Heart left ventricle (tissue), 16 donors: Measurements from ENCODE around the gene KRTAP4-11. TPM values are rescaled to one million over a fixed set of nuclear protein-coding genes. Genes with fewer than 3 reads are reported as not detected.
"Not testable (repeated sequence)": the region's sequence is repeated elsewhere in the genome, so short reads cannot be mapped to it uniquely, and the experiment has no call there.

Experiments
- ATAC-seq, 4 donors: fragments of 200-7000 bp; cut with Tn5 transposase; one replicate each; pipeline ENCODE4 v1.9.1; 2020 to 2022; ENCODE audit warnings: moderate library complexity in 4 of 4, mild to moderate bottlenecking in 3 of 4, moderate number of reproducible peaks in 1 of 4
- DNase-seq, 5 donors: peaks; one replicate each; pipeline ENCODE4 v3.0.0-alpha.2; 2020
- H3K27ac ChIP-seq, 12 donors: fragments of 200-600 bp; sonication (generic) in 4 of 12; one replicate each; pipeline versions ENCODE4 v1.5.0 to v1.8.0; 2016 to 2022; ENCODE audit warnings: mild to moderate bottlenecking in 2 of 12
- H3K27me3 ChIP-seq, 9 donors: fragments of 200-600 bp; sonication (generic) in 2 of 9; one replicate each; pipeline versions ENCODE4 v1.5.1 to v1.8.0; 2016 to 2022; ENCODE audit warnings: mild to moderate bottlenecking in 3 of 9
- H3K36me3 ChIP-seq, 9 donors: fragments of 200-600 bp; sonication (generic) in 2 of 9; one replicate each; pipeline versions ENCODE4 v1.5.0 to v1.8.0; 2018 to 2022; ENCODE audit warnings: mild to moderate bottlenecking in 2 of 9
- H3K4me1 ChIP-seq, 12 donors: fragments of 200-600 bp; sonication (generic) in 4 of 12; one replicate each; pipeline versions ENCODE4 v1.5.0 to v1.8.0; 2016 to 2022; ENCODE audit warnings: mild to moderate bottlenecking in 3 of 12
- H3K4me3 ChIP-seq, 12 donors: fragments of 200-600 bp; sonication (generic) in 4 of 12; one replicate each; pipeline versions ENCODE4 v1.5.0 to v1.8.0; 2017 to 2022; ENCODE audit warnings: mild to moderate bottlenecking in 9 of 12, moderate library complexity in 4 of 12
- H3K9me3 ChIP-seq, 12 donors: fragments of 200-600 bp; sonication (generic) in 4 of 12; one replicate each; pipeline versions ENCODE4 v1.5.0 to v1.8.0; 2016 to 2022; ENCODE audit warnings: mild to moderate bottlenecking in 1 of 12
- POLR2A ChIP-seq, 2 donors: fragments of 450-650 bp; IDR thresholded peaks; one replicate each; pipeline ENCODE4 v1.6.1; 2017; ENCODE audit warnings: antibody characterized with exemption in 2 of 2, mild to moderate bottlenecking in 2 of 2, moderate library complexity in 2 of 2
- WGBS, 4 donors: extraction: QIAGEN DNeasy Blood & Tissue Kit in 2 of 4; methylation state at CpG; one replicate each; pipeline versions ENCODE4 v1.1.5 to v1.1.7; 2013 to 2018; 5-methylcytosine and 5-hydroxymethylcytosine counted together
- intact Hi-C, 10 donors: fragments of 100-400 bp; cut with DNase I; formaldehyde crosslinking; loops; one replicate each; pipeline versions ENCODE4 v1.11.1 to v1.14.2; 2022
- polyA plus RNA-seq, 2 donors: library from polyadenylated mRNA; stranded (reverse); fragments of 200-250 nt; gene quantifications; one replicate each; pipeline ENCODE4 v1.2.3, GENCODE V29; 2013
- total RNA-seq, 9 donors: library from RNA; depleted of rRNA in 2 of 9; stranded (reverse); fragments of >200 nt in 2 of 9; fragmentation: NEBNext Ultra II Directional in 3 of 9; extraction: Animal tissue kit (Norgen Biotek cat#: 25700) in 3 of 9; gene quantifications; one replicate each; pipeline versions ENCODE4 v1.1.0 to v1.2.4, GENCODE V29; 2016 to 2023
- TF ChIP-seq, protein P1 (sequence below), 12 donors: fragments of 200-600 bp; sonication (generic) in 4 of 12; IDR thresholded peaks; one replicate each; pipeline versions ENCODE4 v1.5.0 to v1.8.0; 2018 to 2022; ENCODE audit warnings: antibody characterized with exemption in 12 of 12, mild to moderate bottlenecking in 5 of 12
- donor health status: ischemic (EF 13 %, LVEDD 7.1; RV severe dilation, severe dysfunction).
- donor health status: healthy with polysubstance abuse.
- donor health status: DM: no; HTN: yes; CAD: no.
- donor health status: DM: no; HTN: no; CAD: no.
- donor health status: ischemic (EF 25% LVEDD 6.9; RV normal size, moderate dysfunction).
- donor health status: ischemic (EF 25% LVEDD 5.7; RV mildly dilated, moderate dysfunction).
- donor health status: healthy.
- donor health status: DM: yes; HTN: yes; CAD: no.
- donor health status: ischemic (EF 35%, LVEDD 5.7; RV mildly dilated, moderate dysfunction).
- donor health status: nonischemic (EF 11% LVEDD 7.7; RV severe dilation, severe dysfunction).
- donor health status: DM: yes; HTN: yes; CAD: no.
- donor health status: PGD.
- donor health status: ischemic (EF 29% LVEDD 5.4; RV normal size, mild dysfunction).
- donor health status: nonischemic (EF 23%, LVEDD 6.1; RV moderate dilation, normal function).

The KRTAP4-11 gene
- total and polyA plus RNA-seq, 11 donors: not detected

DNA sequence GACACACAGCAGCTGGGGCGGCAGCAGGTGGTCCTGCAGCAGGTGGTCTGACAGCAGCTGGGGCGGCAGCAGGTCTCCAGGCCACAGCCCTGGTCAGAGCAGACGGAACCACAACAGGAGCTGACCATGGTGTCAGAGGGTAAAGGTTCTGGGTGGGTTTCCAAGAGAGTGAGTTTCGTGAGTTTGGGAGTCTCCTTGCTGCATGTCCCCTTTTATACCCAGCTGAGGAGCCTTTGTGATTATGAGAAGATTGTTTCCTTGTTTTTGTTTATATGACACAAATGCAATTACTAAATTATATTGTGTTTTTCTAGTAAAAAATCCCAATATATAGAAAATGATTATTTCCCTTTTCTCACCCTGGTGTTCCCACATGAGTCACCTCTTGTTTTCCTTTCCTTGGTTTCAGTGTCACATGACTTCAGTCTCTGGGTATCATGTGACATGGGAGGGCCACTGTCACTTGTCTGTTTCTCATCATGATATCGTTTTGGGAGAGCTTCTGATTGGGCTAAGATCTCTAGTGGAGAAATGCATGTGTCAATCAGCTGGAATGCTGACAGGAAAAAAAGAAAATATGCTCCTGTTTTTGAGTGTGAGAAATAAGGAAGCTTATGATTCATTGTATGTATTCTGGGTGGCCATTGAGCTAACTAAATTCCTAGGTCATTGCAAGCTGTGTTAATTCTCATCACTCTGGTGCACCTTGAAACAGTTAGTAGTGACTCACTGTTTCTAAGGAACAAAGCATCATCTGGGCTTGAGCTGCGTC is 22.4 kb upstream of the KRTAP4-11 start, which contains the start of gene KRTAP4-6:
TSS of gene KRTAP4-6 (minus strand) at position 185 of the 772 bp plus-strand sequence. CDS start at position 128, 57 bp downstream.
- H3K4me1 ChIP-seq: no peaks in the 10 kb centered on the region
- TF ChIP-seq, protein P1, sequence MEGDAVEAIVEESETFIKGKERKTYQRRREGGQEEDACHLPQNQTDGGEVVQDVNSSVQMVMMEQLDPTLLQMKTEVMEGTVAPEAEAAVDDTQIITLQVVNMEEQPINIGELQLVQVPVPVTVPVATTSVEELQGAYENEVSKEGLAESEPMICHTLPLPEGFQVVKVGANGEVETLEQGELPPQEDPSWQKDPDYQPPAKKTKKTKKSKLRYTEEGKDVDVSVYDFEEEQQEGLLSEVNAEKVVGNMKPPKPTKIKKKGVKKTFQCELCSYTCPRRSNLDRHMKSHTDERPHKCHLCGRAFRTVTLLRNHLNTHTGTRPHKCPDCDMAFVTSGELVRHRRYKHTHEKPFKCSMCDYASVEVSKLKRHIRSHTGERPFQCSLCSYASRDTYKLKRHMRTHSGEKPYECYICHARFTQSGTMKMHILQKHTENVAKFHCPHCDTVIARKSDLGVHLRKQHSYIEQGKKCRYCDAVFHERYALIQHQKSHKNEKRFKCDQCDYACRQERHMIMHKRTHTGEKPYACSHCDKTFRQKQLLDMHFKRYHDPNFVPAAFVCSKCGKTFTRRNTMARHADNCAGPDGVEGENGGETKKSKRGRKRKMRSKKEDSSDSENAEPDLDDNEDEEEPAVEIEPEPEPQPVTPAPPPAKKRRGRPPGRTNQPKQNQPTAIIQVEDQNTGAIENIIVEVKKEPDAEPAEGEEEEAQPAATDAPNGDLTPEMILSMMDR (IDR thresholded peaks at IDR 0.05): no peak
- no peak for TF ChIP-seq POLR2A (IDR thresholded peaks at IDR 0.05)
- H3K4me3 ChIP-seq: no peak within 1 kb of the TSS
- H3K27ac ChIP-seq: no peak within 1 kb of the TSS
- H3K9me3 ChIP-seq: peaks cover 0 to 23% (median 6%) of the 10 kb centered on the region in 12 donors
- 76 to 84% (median 82%) methylated on average over 5 to 6 of the region's 6 CpGs for WGBS, 4 donors
- peaks cover 0 to 2% (median 0%) of the 10 kb centered on the region in 9 donors for H3K27me3 ChIP-seq
- DNase-seq (no peak), ATAC-seq (no peak)
- intact Hi-C loops: no loop called here
- no peaks in the 10 kb centered on the region for H3K36me3 ChIP-seq

GRCh38 chr17:41139865-41140264 is 21.7 kb upstream of the KRTAP4-11 start:
- H3K4me1 ChIP-seq, ATAC-seq, H3K36me3 ChIP-seq, H3K4me3 ChIP-seq, intact Hi-C loops, H3K27me3 ChIP-seq, H3K27ac ChIP-seq, DNase-seq: not testable (repeated sequence)
- WGBS, 4 donors: 76 to 88% (median 86%) methylated on average over 11 to 12 of the region's 12 CpGs
- H3K9me3 ChIP-seq: peaks cover 0 to 23% (median 6%) of the 10 kb centered on the region in 12 donors

- intact Hi-C loops: no loop called here
- no peak for ATAC-seq
Measured at GRCh38 chr17:41133880-41134735, 15.9 kb upstream of the KRTAP4-11 start.

GRCh38 chr17:41131979-41132378 is 13.8 kb upstream of the KRTAP4-11 start:
- Histone ChIP-seq H3K4me1 (no peaks in the 10 kb centered on the region), H3K27ac (no peak overlapping the region), H3K36me3 (no peaks in the 10 kb centered on the region), H3K4me3 (no peak overlapping the region), H3K9me3 (peaks cover 0 to 7% (median 0%) of the 10 kb centered on the region in 12 donors), H3K27me3 (peaks cover 0 to 3% (median 0%) of the 10 kb centered on the region in 9 donors)
- no peak for TF ChIP-seq POLR2A (IDR thresholded peaks at IDR 0.05)
- TF ChIP-seq, protein P1 (IDR thresholded peaks at IDR 0.05): no peak
- DNase-seq: no peak
- ATAC-seq: no peak
- 76 to 81% (median 79%) methylated on average over 3 of the region's 3 CpGs for WGBS, 4 donors
- intact Hi-C loops: no loop called here

More at GRCh38 chr17:41133880-41134735, 15.9 kb upstream of the KRTAP4-11 start:
- TF ChIP-seq POLR2A (IDR thresholded peaks at IDR 0.05): no peak
- TF ChIP-seq, protein P1 (IDR thresholded peaks at IDR 0.05): no peak
- H3K9me3 ChIP-seq: peaks cover 0 to 14% (median 0%) of the 10 kb centered on the region in 12 donors
- no peaks in the 10 kb centered on the region for H3K36me3 ChIP-seq
- WGBS, 4 donors: 69 to 80% (median 72%) methylated on average over 2 of the region's 2 CpGs
- H3K4me1 ChIP-seq: no peaks in the 10 kb centered on the region
- no peak overlapping the region for H3K27ac ChIP-seq
- no peak for DNase-seq
- H3K4me3 ChIP-seq: no peak overlapping the region
- peaks cover 0 to 3% (median 0%) of the 10 kb centered on the region in 9 donors for H3K27me3 ChIP-seq
